Ovary (tissue), 3 donors: ENCODE data around the gene MIEF2.
"Not testable (repeated sequence)": the region's sequence is repeated elsewhere in the genome, so short reads cannot be mapped to it uniquely, and the experiment has no call there.

ENCODE experiments used
- CTCF ChIP-seq, 3 donors: fragments of 450-650 bp in 2 of 3; fragments of 200-600 bp in 1 of 3; IDR thresholded peaks; one replicate each; pipeline versions ENCODE4 v1.5.1 to v1.8.0; 2016 to 2022; ENCODE audit warnings: antibody characterized with exemption in 3 of 3, mild to moderate bottlenecking in 1 of 3
- EP300 ChIP-seq: sonication (generic); formaldehyde crosslinking; IDR thresholded peaks from one replicate; pipeline ENCODE4 v1.6.1; 2017; ENCODE audit warnings: antibody characterized with exemption
- donor health status: DM: no; HTN: no; CAD: no.

- TF ChIP-seq EP300; CTCF (IDR thresholded peaks at IDR 0.05): not testable (repeated sequence)
Observed at GRCh38 chr17:18216906-18217305, 43.6 kb upstream of the MIEF2 start.
